Activated CD4-positive, alpha-beta T cell treated with anti-CD3 and anti-CD28 coated beads, Interleukin-2, Interleukin-4, amounts not matched to agents 100 ng/mL and 50 ng/mL, durations not matched to agents 16 hours and 8 hours (primary cell): Measurements from ENCODE around the gene GRIK3.
"Not testable (repeated sequence)": the region's sequence is repeated elsewhere in the genome, so short reads cannot be mapped to it uniquely, and the experiment has no call there.

Experiments used
- DNase-seq: peaks from one replicate; pipeline ENCODE4 v3.0.0-alpha.2; 2020; ENCODE audit warnings: low spot score

The GRIK3 gene

GRCh38 chr1:36784147-36784859 lies 250.0 kb downstream of the GRIK3 start:
- DNase-seq = no peak

- no peak for DNase-seq
These were observed 250.8 kb downstream of the GRIK3 start for GRCh38 chr1:36783475-36783874.

GRCh38 chr1:36782785-36783184 lies 251.5 kb downstream of the GRIK3 start:
- no peak for DNase-seq

- DNase-seq = no peak
These were observed 252.2 kb downstream of the GRIK3 start for GRCh38 chr1:36782085-36782484.

DNA sequence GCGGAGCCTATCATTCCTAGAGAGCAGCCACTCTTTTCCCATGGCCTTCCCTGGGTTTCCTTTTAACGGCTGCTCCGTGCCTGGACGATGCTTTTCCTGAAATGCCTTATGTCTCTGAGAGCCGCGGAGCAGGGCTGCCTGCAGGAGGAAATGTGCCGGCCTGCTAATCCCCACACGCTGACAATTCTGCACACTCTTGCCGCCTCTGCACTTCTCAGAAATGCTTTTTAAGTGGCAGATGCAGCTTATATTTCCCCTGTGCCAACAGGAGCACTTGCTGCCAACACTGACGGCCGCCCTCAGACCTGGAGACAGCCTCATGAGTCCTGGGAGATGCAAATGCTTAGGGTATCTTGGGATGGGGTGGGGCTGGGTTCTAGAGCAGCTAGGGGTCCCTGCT lies 253.2 kb downstream of the GRIK3 start:
- no peak for DNase-seq

- DNase-seq = no peak
These were observed 255.6 kb downstream of the GRIK3 start for GRCh38 chr1:36778740-36779139.

DNA sequence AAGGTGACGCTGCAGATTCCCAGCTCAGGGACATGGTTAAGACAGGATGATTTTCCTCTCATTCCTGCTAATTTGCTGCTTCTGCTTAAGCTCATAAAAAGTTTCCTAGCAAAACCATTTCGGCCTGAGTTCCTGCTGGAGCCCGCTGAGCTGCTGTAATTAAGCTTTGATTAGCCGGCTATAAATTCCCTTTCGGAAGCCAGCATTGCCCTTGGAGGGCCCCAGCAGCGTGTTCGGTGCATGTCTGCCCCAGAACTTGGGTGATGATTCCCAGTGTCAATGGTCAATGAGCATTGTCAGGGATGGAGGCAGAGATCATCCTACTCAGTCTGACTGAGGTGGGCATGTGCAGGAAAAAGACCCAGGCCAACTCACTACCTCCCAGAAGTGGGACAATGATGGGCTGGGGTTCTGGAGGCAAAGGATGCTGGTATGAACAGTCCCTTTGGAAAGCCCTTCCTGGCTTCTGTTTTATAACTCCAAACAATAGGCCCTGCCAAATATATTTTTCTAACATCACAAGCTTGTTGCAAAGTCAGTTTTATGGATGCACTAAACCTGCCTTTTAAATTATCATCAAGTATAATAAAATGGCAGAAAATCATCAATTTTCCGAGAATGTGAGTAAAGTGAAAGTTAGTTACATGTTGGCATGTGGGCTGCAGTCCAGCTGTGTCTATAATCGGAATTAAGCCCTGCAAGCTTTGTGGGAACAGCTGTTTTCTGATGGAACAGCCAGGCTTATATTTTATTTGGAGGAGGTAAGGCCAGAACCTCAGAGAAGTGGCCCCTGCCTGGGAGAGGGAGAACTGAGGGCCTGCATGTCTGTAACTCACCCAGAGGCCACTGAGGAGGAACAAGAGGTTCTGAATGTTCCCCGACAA lies 257.1 kb downstream of the GRIK3 start:
- no peak for DNase-seq

DNA sequence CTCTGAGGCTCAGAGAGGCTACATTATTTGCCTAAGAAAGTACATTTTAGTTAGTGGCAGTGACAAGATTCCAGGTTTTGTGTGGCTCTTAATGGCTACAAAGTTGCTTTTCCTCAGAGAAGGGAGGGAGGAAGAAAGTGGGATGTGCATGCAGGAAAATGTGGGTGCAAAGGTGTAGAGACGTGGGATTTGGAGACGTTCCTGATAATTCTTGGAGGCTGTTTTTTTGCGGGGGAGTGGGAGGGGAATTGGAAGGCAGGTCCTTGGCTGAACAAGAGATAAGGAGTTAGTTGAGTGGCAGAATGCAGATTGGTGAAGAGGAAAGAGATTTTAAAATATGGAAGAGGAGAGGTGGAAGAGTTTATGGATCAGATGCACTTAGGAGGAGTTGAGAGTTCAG lies 258.1 kb downstream of the GRIK3 start:
- no peak for DNase-seq

- no peak for DNase-seq
These were observed 258.6 kb downstream of the GRIK3 start for GRCh38 chr1:36775716-36776115.

DNA sequence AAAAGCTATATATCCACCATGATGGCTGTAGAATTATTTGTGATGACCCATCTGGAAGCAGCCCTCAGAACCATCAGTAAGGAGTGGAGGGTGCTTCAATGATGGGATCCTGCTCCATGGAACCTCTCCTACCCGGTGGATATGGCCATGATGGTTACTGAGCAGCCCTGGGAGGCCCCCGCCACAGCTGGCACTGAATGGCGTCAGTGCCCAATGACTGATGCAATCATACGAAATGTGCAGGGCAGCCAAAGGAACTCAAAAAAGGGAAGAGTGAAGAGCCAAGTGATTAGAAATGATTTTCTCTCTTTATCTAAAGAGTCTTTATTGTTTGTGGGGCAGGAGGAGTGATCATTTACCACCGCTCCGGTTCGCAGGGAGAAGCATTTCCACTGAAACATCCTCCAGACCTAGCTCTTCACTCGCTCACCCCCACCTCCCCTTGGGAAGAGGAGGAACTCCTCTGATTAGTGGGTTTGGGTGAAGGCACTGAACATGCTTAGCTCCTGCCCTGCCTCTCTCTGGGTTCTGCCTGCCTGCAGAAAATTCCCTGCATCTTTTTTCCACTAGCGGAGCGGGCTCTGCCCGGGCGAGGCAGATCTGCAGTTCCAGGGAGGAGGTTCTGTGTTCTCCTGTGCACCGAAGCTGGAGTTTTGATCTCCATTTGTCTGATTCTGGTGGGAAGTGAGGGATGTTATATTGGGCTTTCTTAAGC lies 260.3 kb downstream of the GRIK3 start:
- DNase-seq = no peak

DNA sequence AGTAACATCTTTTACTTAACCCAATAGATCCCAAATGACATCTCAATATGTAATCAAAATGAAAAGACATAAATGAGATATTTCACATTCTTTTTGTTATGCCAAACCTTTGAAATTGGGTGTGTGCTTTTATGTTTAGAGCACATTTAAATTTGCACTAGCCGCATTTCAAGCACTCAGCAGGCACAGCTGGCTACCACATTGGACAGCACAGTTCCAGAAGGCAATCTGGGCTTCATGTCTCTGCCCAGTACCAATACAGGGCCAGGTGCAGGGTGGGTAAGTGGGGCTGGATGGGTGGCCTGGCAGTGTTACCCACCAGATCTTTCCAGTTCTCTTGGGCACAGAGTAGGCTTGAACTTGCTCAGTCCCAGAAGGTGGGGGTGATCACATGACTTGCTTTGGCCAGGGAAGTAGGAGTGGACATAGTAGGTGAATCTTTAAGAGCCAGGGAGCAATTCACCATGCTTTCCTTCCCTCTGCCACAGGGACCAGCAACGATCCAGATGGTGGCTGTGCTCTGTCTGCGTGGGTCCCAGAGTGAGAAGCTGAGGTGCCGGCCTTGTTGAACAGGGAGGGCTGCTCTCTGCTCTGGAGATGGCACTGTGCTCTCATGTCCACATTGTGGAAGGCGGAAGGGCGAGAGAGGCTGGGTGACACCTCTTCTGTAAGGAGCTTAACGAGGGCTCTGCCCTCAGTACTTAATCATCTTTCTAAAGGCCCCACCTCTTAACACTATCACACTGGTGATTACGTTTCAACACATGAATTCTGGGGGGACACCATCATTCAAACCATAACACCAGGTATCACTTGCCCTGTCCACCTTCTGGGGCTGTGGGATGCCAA lies 261.4 kb downstream of the GRIK3 start:
- DNase-seq = no peak

GRCh38 chr1:36771660-36772284 lies 262.5 kb downstream of the GRIK3 start:
- no peak for DNase-seq

GRCh38 chr1:36771240-36771639 lies 263.1 kb downstream of the GRIK3 start:
- DNase-seq = no peak

GRCh38 chr1:36769886-36770830 lies 264.2 kb downstream of the GRIK3 start:
- DNase-seq = no peak

GRCh38 chr1:36768486-36769178 lies 265.7 kb downstream of the GRIK3 start:
- no peak for DNase-seq

DNA sequence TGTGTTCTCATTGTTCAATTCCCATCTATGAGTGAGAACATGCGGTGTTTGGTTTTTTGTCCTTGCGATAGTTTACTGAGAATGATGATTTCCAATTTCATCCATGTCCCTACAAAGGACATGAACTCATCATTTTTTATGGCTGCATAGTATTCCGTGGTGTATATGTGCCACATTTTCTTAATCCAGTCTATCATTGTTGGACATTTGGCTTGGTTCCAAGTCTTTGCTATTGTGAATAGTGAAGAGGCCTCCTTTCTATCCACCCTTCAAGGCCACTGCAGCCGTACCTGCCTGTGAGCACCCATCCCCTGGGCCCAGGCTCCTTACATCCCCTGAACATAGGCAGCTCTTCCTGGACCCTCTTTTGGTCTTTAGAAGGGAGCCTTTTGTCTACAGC lies 266.9 kb downstream of the GRIK3 start:
- not testable (repeated sequence) for DNase-seq

DNA sequence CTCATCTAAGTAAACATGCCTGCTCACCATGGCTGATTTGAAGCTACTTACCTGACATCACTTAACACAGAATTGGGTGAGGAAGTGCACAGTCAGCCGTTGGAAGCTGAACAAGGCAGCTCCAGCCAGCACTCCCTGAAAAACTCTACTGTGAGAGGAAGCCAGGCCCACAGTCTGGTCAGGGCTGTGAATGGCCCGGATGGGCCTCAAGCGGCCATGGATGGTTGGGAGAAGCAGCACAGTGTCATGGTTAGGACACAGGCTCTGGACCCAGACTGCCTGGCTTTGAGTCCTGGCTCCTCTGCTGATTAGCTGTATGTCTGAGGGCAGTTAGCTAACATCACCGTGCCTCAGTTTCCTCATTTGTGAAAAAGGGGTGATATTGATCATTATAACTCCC lies 267.8 kb downstream of the GRIK3 start:
- DNase-seq = no peak

GRCh38 chr1:36765785-36766300 lies 268.5 kb downstream of the GRIK3 start:
- no peak for DNase-seq

- DNase-seq = no peak
These were observed 269.5 kb downstream of the GRIK3 start for GRCh38 chr1:36764798-36765197.
